DMS79 treated with DMSO at 0.1 percent for 48 hours (cell line): ENCODE data around the gene CCDC142.
A peak's percentile ranks its signal among the peaks of the same experiment; 100 is the strongest.
"Not testable (repeated sequence)": the region's sequence is repeated elsewhere in the genome, so short reads cannot be mapped to it uniquely, and the experiment has no call there.

Experiments used
- DNase-seq: peaks from one replicate; lab custom pipeline; 2025; lab: John Stamatoyannopoulos, UW

Gene CCDC142

DNA sequence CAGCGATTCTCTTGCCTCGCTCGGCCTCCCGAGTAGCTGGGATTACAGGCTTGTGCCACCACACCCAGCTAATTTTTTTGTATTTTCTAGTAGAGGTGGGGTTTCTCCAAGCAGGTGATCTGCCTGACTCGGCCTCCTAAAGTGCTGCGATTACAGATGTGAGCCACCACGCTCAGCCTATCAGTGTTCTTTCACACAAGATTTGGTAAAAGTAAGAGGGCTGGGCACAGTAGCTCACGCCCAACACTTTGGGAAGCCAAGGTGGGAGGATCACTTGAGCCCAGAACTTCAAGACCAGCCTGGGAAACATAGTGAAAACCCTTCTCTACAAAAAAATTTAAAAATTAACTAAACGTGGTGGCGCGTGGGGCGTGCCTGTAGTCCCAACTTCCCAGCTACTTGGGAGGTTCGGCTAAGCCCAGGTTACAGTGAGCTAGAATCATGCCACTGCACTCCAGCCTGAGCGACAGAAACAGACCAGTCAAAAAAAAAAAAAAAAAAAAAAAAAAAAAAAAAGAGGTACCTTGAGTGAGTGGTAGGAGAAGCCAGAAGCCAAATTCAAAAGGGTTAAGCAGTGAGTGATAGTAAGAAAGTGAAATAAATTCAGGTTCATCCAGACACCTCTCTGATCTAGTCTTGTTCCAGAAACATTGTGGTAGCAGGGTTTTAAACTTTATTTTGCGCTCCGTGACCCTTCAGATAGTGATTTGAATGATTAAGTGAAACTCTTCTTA lies 11.3 kb downstream of the CCDC142 start:
- DNase-seq = no peak

DNA sequence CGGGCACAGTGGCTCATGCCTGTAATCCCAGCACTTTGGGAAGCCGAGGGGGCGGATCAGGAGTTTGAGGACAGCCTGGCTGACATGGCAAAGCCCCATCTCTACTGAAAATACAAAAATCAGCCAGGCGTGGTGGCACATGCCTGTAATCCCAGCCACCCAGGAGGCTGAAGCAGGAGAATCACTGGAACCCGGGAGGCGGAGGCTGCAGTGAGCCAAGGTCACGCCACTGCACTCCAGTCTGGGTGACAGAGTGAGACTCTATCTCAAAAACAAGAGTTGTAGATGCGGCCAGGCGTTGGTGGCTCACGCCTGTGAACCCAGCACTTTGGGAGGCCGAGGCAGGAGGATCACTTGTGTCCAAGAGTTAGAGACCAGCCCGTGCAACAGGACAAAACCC lies 12.1 kb downstream of the CCDC142 start:
- not testable (repeated sequence) for DNase-seq

DNA sequence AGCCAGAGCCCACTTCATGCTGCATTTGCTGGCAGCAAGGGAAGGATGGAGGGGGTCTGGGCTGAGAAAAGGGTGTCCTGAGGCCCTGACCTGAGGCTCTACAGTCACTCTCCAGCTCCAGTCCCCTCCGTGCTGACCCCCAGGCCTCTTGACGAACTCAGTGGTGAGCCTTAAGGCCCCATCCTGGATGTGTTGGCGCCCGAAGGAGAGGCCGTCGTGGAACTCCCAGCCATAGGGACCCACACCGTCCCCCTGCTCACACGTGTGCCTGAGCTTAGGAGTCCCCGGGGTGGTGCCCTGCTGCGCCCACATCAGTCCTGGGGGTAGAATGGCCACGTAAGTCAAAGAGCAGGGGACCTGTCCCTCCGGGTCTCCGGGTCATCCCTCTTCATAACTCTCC lies 18.4 kb downstream of the CCDC142 start:
- DNase-seq = no peak

DNA sequence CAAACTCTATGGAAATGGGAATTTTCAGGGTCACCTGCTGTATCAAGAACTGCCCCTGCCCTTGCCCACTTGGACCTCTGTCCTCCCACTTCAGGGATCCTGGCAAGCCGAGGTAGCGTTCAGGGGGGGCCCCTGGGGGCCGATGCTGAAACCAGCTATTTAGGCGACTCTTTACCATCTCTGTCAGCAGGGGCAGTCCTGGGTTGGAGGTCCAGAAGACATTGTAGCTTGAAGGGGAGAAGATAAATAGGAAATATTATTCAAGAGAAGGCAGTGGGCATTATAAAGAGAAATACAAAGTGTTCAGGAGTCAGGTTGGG lies 20.1 kb downstream of the CCDC142 start:
- DNase-seq = no peak

DNA sequence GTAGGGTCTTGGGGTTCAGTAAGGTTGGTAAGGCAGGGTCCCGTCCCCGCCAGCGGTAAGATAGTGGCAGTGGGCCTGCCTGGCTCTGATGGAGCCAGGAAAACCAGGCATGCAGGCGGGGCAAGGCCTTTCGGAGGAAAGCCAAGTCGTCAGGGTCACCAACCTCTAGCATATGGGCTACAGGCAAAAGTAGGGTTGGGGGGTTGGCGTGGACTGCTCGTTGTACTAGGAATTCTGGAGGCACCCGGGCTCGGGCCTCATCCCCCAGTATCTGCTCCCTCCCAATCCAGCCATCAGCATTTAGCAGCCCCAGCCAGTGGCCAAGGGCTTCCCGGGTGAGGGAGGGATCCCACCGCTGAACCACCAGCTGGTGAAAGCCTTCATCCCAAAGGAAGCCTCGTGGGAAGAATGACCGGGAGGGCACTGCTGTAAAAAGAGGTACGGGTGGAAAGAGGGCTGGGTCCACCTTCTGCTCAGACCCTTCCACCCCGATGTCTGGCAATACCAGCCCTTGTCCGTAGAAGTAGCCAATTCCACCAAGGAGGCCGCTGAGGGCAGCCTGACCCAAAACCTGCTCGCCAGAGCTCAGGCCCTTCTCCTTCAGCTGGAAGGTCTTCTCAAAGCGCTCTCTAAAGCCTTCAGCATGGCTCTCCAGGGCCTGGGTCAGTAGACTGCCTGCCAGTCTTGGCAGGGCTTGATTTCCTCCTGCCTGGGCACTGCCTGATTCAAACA lies 20.6 kb downstream of the CCDC142 start:
- DNase-seq = no peak

DNA sequence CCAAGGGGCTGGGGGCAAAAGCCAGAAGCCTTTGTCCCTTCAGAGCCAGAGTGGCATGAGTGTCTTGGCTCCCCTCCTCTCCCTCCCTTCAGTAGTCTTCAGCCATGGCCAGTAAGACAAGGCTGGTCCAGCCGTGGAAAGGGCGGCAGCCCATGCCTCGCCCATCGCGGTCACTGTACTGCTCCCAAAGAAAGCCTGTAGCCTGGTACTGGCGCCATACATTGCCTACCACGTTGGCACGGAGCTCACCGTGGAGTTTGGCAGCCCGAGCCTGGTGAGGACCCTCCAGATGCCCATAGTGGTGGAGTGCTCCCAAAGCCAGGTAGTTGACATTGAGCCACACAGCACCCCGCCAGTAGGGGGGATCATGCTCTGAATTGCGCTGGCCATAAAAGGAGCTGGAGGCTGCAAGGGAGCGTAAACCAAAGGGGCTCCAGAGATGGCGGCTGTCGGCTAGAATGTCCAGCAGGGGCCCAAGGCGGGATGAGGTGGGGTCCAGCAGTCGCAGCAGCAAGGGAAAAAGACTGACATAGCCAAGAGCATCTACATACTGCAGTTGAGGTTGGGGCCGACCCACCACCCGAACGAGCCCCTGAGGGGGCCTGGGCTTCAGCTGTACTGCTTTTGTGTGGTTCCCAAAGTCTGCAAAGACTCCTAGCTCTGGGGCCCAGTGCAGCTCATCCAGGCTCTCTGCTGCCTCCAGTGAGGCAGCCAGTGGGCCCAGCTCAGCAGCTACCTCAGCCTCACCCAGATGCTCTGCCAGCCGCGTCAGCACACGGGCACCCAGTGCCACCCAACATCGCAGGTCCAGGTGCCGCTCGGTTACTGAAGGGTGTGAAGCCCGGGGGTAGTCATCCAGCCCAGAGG lies 21.4 kb downstream of the CCDC142 start:
- DNase-seq = no peak

DNA sequence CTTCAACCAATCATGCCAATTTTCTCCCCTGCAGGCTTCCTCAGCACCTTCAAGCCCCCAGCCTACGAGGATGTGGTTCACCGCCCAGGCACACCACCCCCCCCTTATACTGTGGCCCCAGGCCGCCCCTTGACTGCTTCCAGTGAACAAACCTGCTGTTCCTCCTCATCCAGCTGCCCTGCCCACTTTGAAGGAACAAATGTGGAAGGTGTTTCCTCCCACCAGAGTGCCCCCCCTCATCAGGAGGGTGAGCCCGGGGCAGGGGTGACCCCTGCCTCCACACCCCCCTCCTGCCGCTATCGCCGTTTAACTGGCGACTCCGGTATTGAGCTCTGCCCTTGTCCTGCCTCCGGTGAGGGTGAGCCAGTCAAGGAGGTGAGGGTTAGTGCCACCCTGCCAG lies 22.6 kb downstream of the CCDC142 start:
- DNase-seq = not testable (repeated sequence)

DNA sequence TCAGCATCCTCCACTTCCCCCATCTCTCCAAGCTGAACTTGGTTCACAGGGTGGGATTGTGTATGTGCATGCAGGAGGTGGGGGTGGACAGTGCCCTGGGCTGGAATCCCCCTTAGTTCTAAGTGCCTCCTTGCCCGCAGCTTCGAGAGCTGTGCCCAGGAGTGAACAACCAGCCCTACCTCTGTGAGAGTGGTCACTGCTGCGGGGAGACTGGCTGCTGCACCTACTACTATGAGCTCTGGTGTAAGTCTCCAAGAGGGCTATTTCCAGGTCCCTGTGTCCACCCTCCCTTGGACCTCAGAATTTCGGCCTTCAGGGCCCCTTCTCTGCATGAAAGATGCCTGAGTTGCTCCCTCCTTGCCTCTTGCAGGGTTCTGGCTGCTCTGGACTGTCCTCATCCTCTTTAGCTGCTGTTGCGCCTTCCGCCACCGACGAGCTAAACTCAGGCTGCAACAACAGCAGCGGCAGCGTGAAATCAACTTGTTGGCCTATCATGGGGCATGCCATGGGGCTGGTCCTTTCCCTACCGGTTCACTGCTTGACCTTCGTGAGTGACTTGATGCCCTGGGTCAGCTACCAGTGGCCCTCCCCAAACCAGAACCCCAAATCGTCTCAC lies 23.2 kb downstream of the CCDC142 start:
- not testable (repeated sequence) for DNase-seq

DNA sequence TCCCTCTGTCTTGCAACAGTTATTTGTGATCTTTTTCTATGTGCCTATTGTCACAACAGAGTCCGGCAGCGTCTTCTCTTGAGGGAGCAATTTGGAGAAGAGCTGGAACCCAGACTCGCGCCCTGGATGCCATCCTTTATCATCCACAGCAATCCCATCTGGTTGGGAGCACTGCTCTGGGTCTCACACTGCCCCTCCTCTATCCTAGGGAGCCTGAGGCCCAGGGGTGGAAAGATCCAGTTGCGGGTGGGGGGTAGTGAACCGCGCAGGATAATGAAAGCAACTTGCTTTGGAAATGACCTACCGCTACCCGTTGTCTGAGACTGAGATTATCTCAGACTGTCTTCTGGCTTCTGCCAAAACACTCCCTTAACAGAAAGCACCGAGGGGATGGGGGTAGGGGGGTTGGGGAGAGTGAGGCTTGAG lies 23.8 kb downstream of the CCDC142 start:
- no peak for DNase-seq

DNA sequence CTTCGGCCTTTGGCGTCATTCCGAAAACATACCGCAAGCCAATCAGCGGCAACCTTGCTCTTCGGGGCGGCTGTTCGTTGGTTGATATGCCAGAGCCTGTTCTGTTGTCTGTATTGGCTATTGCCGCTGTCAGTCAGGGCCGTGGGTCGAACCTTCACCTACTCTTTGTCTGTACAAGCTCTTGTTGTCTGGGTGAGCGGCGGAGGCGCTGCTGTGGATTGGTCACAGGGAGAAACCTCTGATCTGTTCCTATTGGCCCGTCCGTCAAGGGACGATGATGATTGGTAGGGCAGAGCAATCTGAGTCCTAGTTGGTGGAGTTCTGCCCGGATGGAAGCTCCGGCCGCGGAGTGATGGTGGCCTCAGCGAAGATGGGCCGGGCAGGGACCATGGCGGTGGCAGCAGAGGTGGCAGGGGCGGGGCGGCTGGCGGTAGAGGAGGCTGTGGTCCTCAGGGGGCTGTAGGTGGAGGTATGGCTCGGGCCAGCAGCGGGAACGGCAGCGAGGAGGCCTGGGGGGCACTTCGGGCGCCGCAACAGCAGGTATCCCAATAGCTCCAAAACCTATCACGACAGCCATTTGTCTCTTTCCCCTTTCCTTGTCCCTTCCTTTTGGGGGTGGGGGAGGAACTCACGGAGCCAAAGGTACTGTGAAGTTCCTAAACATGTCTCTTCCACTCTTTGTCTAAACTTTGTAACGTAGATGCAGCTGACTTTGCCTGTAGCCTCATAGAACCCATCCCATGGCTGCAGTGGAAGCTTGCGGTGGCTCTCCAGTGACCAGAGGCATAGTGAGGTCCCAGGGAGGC lies 24.5 kb downstream of the CCDC142 start, which contains the start of gene WBP1:
Gene WBP1 (plus strand): TSS at position 307 of the 806 bp plus-strand sequence. CDS start 165 bp downstream, at position 472.
- DNase-seq = peak; percentile 99

DNA sequence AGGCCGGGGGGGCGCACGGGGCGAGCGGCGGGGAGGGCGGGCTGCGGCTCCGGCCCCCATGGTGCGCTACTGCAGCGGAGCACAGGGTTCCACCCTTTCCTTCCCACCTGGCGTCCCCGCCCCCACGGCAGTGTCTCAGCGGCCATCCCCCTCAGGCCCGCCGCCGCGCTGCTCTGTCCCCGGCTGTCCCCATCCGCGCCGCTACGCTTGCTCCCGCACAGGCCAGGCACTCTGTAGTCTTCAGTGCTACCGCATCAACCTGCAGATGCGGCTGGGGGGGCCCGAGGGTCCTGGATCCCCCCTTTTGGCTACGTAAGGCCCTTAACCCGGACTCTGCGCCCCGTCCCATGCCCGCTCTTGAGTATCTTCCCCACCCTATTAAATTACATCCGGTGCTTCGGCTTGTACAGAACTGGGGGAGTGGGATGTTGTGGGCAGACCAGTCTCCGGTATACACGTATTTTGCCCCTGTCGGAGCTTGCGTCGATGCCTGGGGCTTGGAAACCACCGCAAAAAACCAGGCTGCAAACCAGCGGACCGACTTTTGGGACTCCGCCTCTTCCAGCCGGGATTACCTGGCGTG lies 25.2 kb downstream of the CCDC142 start:
- DNase-seq = no peak

DNA sequence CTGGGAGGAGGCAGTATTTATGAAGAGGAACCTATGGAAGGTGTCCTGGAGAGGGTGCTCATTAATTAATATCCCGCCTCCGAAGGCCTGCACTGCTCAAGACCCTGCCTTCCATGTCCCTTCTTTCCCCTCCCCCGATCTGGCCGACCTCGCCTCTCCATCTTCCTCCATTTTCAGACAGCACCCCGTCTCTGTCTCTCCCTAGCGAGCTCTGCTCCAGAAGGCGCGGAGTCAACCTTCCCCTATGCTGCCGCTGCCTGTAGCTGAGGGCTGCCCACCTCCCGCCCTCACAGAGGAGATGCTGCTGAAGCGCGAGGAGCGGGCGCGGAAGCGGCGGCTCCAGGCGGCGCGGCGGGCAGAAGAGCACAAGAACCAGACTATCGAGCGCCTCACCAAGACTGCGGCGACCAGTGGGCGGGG lies 25.7 kb downstream of the CCDC142 start:
- peak; percentile 76 for DNase-seq

DNA sequence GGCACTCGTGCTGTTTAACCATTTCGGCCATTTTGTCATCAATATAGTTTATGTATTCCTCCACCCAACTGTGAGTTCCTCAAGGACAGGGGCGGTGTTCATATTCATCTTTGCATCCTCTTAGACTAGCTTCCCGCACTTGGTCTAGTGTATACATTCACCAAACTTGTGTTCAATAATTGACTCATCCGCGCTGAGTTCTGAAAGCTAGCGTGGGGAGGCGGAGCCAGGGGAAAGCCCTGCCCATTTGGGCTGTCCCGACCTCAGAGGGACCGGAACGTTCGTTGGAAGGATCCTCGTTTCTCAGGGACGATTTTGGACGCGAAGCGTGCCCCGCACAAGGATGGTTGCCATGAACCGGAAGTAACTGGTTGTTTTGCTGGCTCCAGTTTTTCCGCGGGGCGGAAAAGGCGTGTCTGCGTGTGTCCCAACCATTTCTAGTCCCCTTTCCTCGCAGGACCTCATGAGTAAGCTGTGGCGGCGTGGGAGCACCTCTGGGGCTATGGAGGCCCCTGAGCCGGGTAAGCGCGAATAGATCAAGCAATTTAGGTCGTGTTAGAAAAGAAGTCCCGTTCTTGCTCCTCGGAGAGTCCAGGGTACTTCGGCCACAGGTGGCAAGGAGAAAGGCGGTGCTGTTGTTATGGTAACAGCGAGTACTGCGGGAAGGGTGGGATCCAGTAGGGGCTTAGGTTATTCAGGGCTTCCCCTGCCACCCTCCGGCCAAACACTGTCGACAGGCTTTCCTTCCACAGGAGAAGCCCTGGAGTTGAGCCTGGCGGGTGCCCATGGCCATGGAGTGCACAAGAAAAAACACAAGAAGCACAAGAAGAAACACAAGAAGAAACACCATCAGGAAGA lies 27.9 kb downstream of the CCDC142 start, which contains the start of gene INO80B:
Gene INO80B (plus strand): TSS at position 434 of the 858 bp plus-strand sequence. CDS start 30 bp downstream, at position 464.
- peak; percentile 97 for DNase-seq

DNA sequence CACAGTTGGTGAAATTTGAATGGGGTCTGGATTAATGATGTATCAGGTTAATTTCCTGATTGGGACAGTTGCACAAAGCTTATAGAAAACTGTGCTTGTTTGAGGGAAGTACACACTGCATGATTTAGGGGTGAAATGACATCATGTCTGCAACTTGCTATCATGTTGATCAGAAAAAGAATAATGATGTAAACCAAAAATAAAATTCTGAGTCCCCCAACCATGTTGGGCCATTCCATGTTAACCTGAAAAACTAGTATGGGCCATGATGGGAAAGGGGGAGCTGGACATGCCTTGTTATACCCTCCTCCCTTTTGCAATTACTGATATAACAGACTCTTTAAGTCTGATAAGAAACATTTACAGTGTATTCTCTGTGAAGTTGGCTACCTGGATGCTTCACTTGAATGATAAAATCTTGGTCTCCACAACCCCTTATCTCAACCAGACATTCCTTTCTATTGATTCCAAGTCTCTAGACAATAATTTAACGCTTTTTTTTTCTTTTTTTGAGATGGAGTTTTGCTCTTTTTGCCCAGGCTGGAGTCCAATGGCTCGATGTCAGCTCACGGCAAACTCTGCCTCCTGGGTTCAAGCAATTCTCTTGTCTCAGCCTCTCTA lies 32.1 kb downstream of the CCDC142 start:
- no peak for DNase-seq

DNA sequence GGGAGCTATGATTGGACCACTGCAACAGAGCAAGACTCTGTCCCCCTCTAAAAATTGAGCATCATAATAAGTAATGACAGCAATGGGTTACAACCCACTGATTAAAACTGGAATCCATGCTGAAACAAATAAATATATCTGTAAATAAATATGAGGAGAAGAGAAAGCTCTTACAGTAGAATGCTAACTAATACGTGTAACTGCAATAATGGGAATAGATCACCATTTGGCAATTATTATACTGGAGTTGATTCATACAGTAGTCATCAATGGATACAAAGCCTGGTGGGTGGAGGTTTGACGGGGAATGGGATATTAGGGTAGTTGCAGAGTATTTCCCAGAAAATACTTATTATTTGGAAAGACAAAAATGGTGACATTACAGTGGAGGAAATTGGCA lies 34.0 kb downstream of the CCDC142 start:
- no peak for DNase-seq

DNA sequence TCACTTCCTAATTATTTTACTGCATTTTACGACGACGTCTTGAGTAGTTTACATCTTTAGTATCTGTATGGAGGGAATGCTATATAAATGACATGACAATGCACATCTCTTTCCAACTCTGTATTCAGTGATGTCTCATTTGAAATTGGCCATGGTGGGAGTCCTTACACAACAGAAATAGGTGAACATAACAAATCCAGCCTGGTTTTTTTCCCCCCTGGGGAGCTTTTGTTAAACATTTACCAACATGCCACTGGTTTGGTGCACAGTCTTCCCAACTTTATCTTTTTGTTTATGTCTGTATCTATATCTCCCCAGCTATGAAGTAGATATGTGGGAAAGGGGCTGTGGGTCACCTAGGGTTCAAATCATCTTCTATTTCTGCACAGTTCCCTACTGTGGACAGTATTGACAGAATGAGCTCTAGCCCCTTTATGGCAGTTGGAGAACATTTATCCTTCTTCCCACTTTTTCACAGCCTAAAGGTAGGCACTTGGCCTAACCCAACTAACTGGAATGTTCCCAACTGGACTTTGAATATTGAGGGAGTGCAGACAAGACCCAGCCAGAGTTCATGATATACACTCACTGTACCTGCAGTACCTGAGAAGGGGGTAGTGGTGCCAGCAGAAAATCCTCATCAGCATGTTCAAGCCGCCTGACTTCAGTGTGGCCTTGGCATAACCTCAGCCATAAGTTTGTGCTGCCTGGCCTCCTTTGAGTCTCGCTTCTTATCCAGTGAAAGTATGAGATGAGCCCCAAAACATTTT lies 35.4 kb downstream of the CCDC142 start:
- no peak for DNase-seq

DNA sequence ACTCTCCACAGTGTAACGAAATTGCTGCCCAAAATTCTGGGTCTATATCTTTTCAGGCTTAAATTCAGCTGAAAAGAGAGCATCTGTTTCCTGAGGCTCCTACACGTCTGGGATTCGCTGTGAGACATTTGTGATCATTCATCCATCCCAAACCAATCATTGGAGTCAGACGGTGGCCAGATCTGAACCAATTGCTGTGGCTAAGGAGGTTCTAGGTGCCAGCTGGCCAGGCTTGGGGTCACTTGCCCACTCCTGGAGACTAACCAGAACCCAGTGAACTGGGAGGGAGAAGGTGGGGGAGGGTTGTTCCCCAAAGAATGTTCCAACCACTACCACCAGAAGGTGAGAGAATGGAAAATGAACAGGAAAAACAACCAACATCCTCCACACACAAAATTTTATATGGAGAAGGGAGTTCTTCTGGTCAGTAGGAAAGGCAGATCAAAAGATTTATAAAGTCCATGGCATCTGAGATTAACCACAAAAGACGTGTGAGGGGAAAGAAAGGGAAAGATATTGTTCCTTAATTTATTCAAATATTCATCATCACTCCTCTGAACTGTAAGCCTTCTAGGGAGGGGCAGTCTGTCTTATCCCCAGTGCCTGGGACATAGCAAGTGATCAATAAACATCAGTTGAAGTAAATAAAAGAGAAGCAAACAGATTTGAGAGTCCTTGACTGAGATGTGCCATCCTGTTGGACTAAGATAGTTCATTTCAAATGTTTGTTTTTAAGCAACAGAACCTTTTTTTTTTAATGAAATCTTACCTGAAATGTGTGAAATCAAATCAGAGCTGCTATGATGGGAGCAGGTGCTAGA lies 38.1 kb downstream of the CCDC142 start:
- DNase-seq = no peak
